ENCODE data around the gene TMEM11.

Gene TMEM11

GRCh38 chr17:21171970-21172510, 41.9 kb downstream of the TMEM11 start:
- no peak for TF ChIP-seq ZNF274 (IDR thresholded peaks at IDR 0.05; ENCODE audit: low read depth, low read length)

GRCh38 chr17:21171309-21171922, 42.5 kb downstream of the TMEM11 start:
- H3K4me3 ChIP-seq (ENCODE audit: low read length): no peak overlapping the region
- TF ChIP-seq ZNF274 (IDR thresholded peaks at IDR 0.05; ENCODE audit: low read depth, low read length): no peak

More at GRCh38 chr17:21171970-21172510, 41.9 kb downstream of the TMEM11 start:
- H3K4me3 ChIP-seq (ENCODE audit: low read length): no peak overlapping the region

GRCh38 chr17:21170809-21171208, 43.2 kb downstream of the TMEM11 start:
- H3K4me3 ChIP-seq (ENCODE audit: low read length): no peak overlapping the region
- no peak for TF ChIP-seq ZNF274 (IDR thresholded peaks at IDR 0.05; ENCODE audit: low read depth, low read length)

- no peak overlapping the region for H3K4me3 ChIP-seq (ENCODE audit: low read length)
- no peak for TF ChIP-seq ZNF274 (IDR thresholded peaks at IDR 0.05; ENCODE audit: low read depth, low read length)
These were observed 44.5 kb downstream of the TMEM11 start for GRCh38 chr17:21169496-21169895.

GRCh38 chr17:21168555-21168865, 45.5 kb downstream of the TMEM11 start:
- H3K4me3 ChIP-seq (ENCODE audit: low read length): no peak overlapping the region
- no peak for TF ChIP-seq ZNF274 (IDR thresholded peaks at IDR 0.05; ENCODE audit: low read depth, low read length)

GRCh38 chr17:21167303-21167702, 46.7 kb downstream of the TMEM11 start:
- TF ChIP-seq ZNF274 (IDR thresholded peaks at IDR 0.05; ENCODE audit: low read depth, low read length): no peak
- H3K4me3 ChIP-seq (ENCODE audit: low read length): no peak overlapping the region

GRCh38 chr17:21166595-21167210, 47.3 kb downstream of the TMEM11 start:
- no peak for TF ChIP-seq ZNF274 (IDR thresholded peaks at IDR 0.05; ENCODE audit: low read depth, low read length)
- no peak overlapping the region for H3K4me3 ChIP-seq (ENCODE audit: low read length)

- TF ChIP-seq ZNF274 (IDR thresholded peaks at IDR 0.05; ENCODE audit: low read depth, low read length): no peak
- H3K4me3 ChIP-seq (ENCODE audit: low read length): no peak overlapping the region
These were observed 47.9 kb downstream of the TMEM11 start for GRCh38 chr17:21165922-21166594.

GRCh38 chr17:21164620-21165019, 49.3 kb downstream of the TMEM11 start:
- no peak for TF ChIP-seq ZNF274 (IDR thresholded peaks at IDR 0.05; ENCODE audit: low read depth, low read length)

GRCh38 chr17:21164216-21164615, 49.7 kb downstream of the TMEM11 start:
- no peak overlapping the region for H3K4me3 ChIP-seq (ENCODE audit: low read length)
- TF ChIP-seq ZNF274 (IDR thresholded peaks at IDR 0.05; ENCODE audit: low read depth, low read length): no peak

More at GRCh38 chr17:21164620-21165019, 49.3 kb downstream of the TMEM11 start:
- no peak overlapping the region for H3K4me3 ChIP-seq (ENCODE audit: low read length)

GRCh38 chr17:21163101-21163500, 50.9 kb downstream of the TMEM11 start:
- TF ChIP-seq ZNF274 (IDR thresholded peaks at IDR 0.05; ENCODE audit: low read depth, low read length): no peak

GRCh38 chr17:21162394-21162775, 51.6 kb downstream of the TMEM11 start:
- TF ChIP-seq ZNF274 (IDR thresholded peaks at IDR 0.05; ENCODE audit: low read depth, low read length): no peak
- no peak overlapping the region for H3K4me3 ChIP-seq (ENCODE audit: low read length)

More at GRCh38 chr17:21163101-21163500, 50.9 kb downstream of the TMEM11 start:
- H3K4me3 ChIP-seq (ENCODE audit: low read length): no peak overlapping the region

GRCh38 chr17:21161498-21162393, 52.2 kb downstream of the TMEM11 start:
- H3K4me3 ChIP-seq (ENCODE audit: low read length): no peak overlapping the region
- no peak for TF ChIP-seq ZNF274 (IDR thresholded peaks at IDR 0.05; ENCODE audit: low read depth, low read length)

GRCh38 chr17:21160401-21160800, 53.6 kb downstream of the TMEM11 start:
- no peak overlapping the region for H3K4me3 ChIP-seq (ENCODE audit: low read length)
- TF ChIP-seq ZNF274 (IDR thresholded peaks at IDR 0.05; ENCODE audit: low read depth, low read length): no peak
